ENCODE data around the gene ZNF488. TPM values are rescaled to one million over a fixed set of nuclear protein-coding genes. Genes with fewer than 3 reads are reported as not detected.

Gene ZNF488
- total RNA-seq, 2 donors from 2014 or later, result 0.53 to 1.2 TPM

DNA sequence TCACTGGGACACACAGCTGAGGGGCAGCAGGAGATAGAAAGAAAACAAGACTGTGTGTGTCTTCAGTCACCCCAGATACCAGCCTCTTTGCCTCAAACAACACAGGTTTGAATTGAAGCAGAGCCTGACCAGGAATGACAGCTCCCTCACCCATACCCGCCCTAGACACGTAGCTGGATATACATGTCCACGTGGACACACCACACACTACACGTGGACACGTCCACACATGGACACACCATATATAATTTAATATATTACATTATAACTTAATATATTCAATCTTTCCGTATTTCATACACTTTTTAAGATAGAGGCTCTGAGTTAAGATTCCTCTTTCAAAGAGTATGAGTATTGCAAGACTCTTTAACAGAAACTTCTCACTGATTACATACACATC lies 50.6 kb downstream of the ZNF488 start:
- no peaks in the 10 kb centered on the region for H3K4me1 Mint-ChIP-seq
- H3K9me3 ChIP-seq (ENCODE audit: control insufficient read depth, low read length), result no peaks in the 10 kb centered on the region
- H3K27me3 Mint-ChIP-seq (ENCODE audit: insufficient read depth), result peaks cover 5% of the 10 kb centered on the region
- no peak overlapping the region for H3K4me3 Mint-ChIP-seq
- no peaks in the 10 kb centered on the region for H3K27me3 ChIP-seq (ENCODE audit: control insufficient read depth, insufficient read depth, low read length, poor library complexity, severe bottlenecking)
- no peak for DNase-seq
- H3K9ac ChIP-seq (ENCODE audit: extremely low read depth, low read length, poor library complexity, severe bottlenecking), result no peak overlapping the region
- no peak overlapping the region for H3K27ac ChIP-seq (ENCODE audit: low read depth, low read length)
- H3K4me3 ChIP-seq (ENCODE audit: low read length), result no peak overlapping the region
- no peaks in the 10 kb centered on the region for H3K36me3 Mint-ChIP-seq (ENCODE audit: low read depth)
- TF ChIP-seq, protein P1, sequence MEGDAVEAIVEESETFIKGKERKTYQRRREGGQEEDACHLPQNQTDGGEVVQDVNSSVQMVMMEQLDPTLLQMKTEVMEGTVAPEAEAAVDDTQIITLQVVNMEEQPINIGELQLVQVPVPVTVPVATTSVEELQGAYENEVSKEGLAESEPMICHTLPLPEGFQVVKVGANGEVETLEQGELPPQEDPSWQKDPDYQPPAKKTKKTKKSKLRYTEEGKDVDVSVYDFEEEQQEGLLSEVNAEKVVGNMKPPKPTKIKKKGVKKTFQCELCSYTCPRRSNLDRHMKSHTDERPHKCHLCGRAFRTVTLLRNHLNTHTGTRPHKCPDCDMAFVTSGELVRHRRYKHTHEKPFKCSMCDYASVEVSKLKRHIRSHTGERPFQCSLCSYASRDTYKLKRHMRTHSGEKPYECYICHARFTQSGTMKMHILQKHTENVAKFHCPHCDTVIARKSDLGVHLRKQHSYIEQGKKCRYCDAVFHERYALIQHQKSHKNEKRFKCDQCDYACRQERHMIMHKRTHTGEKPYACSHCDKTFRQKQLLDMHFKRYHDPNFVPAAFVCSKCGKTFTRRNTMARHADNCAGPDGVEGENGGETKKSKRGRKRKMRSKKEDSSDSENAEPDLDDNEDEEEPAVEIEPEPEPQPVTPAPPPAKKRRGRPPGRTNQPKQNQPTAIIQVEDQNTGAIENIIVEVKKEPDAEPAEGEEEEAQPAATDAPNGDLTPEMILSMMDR (conservative IDR thresholded peaks at IDR 0.05), result no peak
- H3K36me3 ChIP-seq (ENCODE audit: control insufficient read depth, insufficient read depth, low read length), result no peaks in the 10 kb centered on the region
- H3K4me1 ChIP-seq (ENCODE audit: control insufficient read depth, insufficient read depth, low read length), result no peaks in the 10 kb centered on the region
- WGBS, 2 experiments (ENCODE audit: insufficient coverage in 1 of 2, insufficient read length in 1 of 2), result 79% methylated on average over 6 of the region's 6 CpGs; no CpG with 5 or more reads in 1 of the 2 experiments
- no peak overlapping the region for H3K27ac Mint-ChIP-seq
- H3K9me3 Mint-ChIP-seq, result no peaks in the 10 kb centered on the region

DNA sequence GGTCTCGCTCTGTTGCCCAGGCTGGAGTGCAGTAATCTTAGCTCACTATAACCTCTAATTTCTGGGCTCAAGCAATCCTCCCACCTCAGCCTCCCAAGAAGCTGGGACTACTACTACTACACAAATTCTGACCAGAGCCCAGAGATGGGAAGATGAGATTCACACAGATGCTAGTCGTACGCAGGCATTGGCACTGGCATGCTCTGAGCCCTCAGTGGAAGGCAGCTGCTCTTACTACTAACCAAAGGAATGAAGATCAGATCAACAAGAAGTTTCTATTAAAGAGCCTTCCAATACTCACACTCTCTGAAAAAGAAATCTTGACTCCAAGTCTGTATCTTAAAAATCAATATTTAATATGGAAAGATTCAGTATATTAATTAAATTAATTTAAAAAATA lies 51.1 kb downstream of the ZNF488 start:
- Mint-ChIP-seq H3K4me1 (no peaks in the 10 kb centered on the region), H3K27ac (no peak overlapping the region), H3K4me3 (no peak overlapping the region), H3K9me3 (no peaks in the 10 kb centered on the region), H3K27me3 (ENCODE audit: insufficient read depth) (peaks cover 5% of the 10 kb centered on the region), H3K36me3 (ENCODE audit: low read depth) (no peaks in the 10 kb centered on the region)
- no peaks in the 10 kb centered on the region for H3K9me3 ChIP-seq (ENCODE audit: control insufficient read depth, low read length)
- TF ChIP-seq, protein P1 (conservative IDR thresholded peaks at IDR 0.05), result no peak
- DNase-seq, result no peak
- H3K27me3 ChIP-seq (ENCODE audit: control insufficient read depth, insufficient read depth, low read length, poor library complexity, severe bottlenecking), result no peaks in the 10 kb centered on the region
- H3K36me3 ChIP-seq (ENCODE audit: control insufficient read depth, insufficient read depth, low read length), result no peaks in the 10 kb centered on the region
- WGBS, 2 experiments (ENCODE audit: insufficient coverage in 1 of 2, insufficient read length in 1 of 2), result 91 to 92% methylated on average over 3 of the region's 3 CpGs
- no peaks in the 10 kb centered on the region for H3K4me1 ChIP-seq (ENCODE audit: control insufficient read depth, insufficient read depth, low read length)
- H3K4me3 ChIP-seq (ENCODE audit: low read length), result no peak overlapping the region
- no peak overlapping the region for H3K27ac ChIP-seq (ENCODE audit: low read depth, low read length)
- H3K9ac ChIP-seq (ENCODE audit: extremely low read depth, low read length, poor library complexity, severe bottlenecking), result no peak overlapping the region

DNA sequence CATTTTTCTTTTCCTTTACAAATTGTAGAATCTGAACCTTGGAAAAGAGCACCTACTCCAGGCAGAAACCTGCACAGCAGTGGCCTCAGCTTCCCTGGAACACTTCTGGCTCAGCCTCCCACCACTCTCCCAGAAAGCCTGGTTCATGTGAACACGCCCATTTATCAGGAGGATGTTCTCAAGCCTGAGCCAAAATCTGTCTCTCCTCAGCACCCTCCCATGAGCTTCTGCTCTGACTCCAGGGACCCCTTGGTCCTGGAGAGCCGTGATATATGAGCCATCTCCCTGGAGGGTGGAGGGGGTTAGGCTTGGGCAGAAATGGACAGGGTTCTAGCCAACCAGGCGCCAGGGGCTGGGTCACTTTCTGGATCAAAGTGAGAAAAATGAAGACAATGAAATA lies 51.7 kb downstream of the ZNF488 start:
- Mint-ChIP-seq H3K36me3 (ENCODE audit: low read depth) (no peaks in the 10 kb centered on the region), H3K4me1 (no peaks in the 10 kb centered on the region), H3K4me3 (no peak overlapping the region), H3K27ac (no peak overlapping the region), H3K9me3 (peaks cover 3% of the 10 kb centered on the region), H3K27me3 (ENCODE audit: insufficient read depth) (peaks cover 5% of the 10 kb centered on the region)
- H3K27me3 ChIP-seq (ENCODE audit: control insufficient read depth, insufficient read depth, low read length, poor library complexity, severe bottlenecking), result no peaks in the 10 kb centered on the region
- H3K27ac ChIP-seq (ENCODE audit: low read depth, low read length), result no peak overlapping the region
- no peak for DNase-seq
- H3K9ac ChIP-seq (ENCODE audit: extremely low read depth, low read length, poor library complexity, severe bottlenecking), result no peak overlapping the region
- no peaks in the 10 kb centered on the region for H3K36me3 ChIP-seq (ENCODE audit: control insufficient read depth, insufficient read depth, low read length)
- H3K4me3 ChIP-seq (ENCODE audit: low read length), result no peak overlapping the region
- 91% methylated on average over 3 of the region's 3 CpGs; no CpG with 5 or more reads in 1 of the 2 experiments for WGBS, 2 experiments (ENCODE audit: insufficient coverage in 1 of 2, insufficient read length in 1 of 2)
- H3K9me3 ChIP-seq (ENCODE audit: control insufficient read depth, low read length), result no peaks in the 10 kb centered on the region
- H3K4me1 ChIP-seq (ENCODE audit: control insufficient read depth, insufficient read depth, low read length), result no peaks in the 10 kb centered on the region
- TF ChIP-seq, protein P1 (conservative IDR thresholded peaks at IDR 0.05), result no peak

Measured in endodermal cell (in vitro differentiated cells).